Femur (tissue), 1 donor: ENCODE data around the gene NMRK2.

Experiments used
- DNase-seq: peaks from one replicate; pipeline ENCODE4 v3.0.0-alpha.2; 2017

Gene NMRK2

GRCh38 chr19:3981736-3982681 is 49.1 kb downstream of the NMRK2 start:
- peak; percentile 32 for DNase-seq

GRCh38 chr19:3982701-3983541 is 50.1 kb downstream of the NMRK2 start:
- peak; percentile 24 for DNase-seq

- no peak for DNase-seq
These were observed 50.7 kb downstream of the NMRK2 start for GRCh38 chr19:3983542-3983914.

- no peak for DNase-seq
These were observed 51.2 kb downstream of the NMRK2 start for GRCh38 chr19:3983936-3984583.

- DNase-seq = no peak
These were observed 51.7 kb downstream of the NMRK2 start for GRCh38 chr19:3984584-3984907.

- peak; percentile 94 for DNase-seq
These were observed 52.2 kb downstream of the NMRK2 start, which contains the start of gene EEF2 for GRCh38 chr19:3984908-3985642. TSS of gene EEF2 (minus strand) at chr19:3985463. CDS start at chr19:3985380, 83 bp downstream.

GRCh38 chr19:3985643-3986259 is 52.9 kb downstream of the NMRK2 start:
- no peak for DNase-seq

GRCh38 chr19:3986260-3987041 is 53.6 kb downstream of the NMRK2 start:
- DNase-seq = peak; percentile 22

GRCh38 chr19:3987619-3988371 is 54.9 kb downstream of the NMRK2 start:
- DNase-seq = peak; percentile 92

GRCh38 chr19:3990815-3991117 is 57.9 kb downstream of the NMRK2 start:
- no peak for DNase-seq
